Retina (tissue), 1 donor: ENCODE measurements around the gene EXOC3L1.

Experiments
- DNase-seq: peaks from one replicate; pipeline ENCODE4 v3.0.0-alpha.2; 2016

EXOC3L1 gene

DNA sequence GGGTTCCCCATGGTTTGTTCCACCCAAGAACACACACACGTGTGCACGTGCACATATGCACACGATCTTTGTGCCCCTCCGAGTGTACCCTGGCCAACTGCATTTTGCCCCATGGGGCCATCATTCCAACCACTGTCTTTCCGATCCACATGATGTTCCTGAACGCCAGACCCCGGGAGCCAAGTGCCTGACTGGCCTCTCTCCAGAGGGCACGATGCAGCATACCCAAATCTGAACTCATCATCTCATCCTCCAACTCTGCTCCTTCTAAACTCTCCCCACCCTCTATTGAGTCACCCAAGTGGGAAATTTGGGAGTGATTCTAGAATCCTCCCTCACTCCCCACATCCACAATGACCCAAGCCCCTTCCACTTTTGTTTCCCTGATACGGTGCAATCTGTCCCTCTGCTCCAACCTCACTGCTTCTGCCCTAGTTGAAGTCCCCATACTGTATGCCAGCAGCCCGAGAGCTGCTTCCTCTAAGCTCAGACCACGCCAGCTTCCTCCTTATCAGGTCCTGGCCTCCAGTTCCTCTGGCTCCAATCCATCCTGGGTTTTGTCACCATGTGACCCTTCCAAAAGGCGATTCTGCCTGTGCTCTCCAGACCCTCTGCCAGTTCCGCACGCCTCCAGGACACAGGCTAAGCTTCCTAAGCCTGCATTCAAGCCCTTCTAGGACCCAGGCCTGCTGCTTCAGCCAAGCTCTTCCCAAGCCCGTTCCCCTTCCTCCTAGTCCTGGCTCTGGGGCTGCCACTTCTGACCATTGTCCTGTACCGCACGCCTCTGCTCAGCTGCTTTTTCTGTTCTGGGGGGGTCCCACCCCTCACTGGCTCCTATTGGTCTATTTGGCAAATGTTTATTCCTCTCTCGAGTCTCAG is 26.9 kb upstream of the EXOC3L1 start:
- DNase-seq: no peak

DNA sequence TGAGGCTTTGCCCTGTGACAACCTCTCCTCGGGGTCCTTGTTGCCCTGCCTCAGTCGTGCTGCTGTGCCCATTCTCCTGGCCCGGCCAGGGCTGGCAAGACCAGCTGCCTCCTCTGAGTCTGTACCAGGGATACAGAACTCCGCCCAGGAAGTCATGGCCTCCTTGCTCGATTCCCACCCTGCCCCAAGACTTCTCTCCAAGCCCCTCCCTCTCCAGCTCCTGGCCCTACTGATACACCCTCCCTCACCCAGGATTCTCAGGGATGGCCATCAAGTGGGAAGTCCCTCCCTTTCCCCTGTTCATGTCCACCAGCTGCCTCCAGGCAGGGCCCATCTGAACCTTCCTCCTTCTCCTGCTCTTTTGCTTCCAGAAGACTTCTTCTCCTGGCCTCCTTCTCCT is 25.8 kb upstream of the EXOC3L1 start:
- DNase-seq: no peak

DNA sequence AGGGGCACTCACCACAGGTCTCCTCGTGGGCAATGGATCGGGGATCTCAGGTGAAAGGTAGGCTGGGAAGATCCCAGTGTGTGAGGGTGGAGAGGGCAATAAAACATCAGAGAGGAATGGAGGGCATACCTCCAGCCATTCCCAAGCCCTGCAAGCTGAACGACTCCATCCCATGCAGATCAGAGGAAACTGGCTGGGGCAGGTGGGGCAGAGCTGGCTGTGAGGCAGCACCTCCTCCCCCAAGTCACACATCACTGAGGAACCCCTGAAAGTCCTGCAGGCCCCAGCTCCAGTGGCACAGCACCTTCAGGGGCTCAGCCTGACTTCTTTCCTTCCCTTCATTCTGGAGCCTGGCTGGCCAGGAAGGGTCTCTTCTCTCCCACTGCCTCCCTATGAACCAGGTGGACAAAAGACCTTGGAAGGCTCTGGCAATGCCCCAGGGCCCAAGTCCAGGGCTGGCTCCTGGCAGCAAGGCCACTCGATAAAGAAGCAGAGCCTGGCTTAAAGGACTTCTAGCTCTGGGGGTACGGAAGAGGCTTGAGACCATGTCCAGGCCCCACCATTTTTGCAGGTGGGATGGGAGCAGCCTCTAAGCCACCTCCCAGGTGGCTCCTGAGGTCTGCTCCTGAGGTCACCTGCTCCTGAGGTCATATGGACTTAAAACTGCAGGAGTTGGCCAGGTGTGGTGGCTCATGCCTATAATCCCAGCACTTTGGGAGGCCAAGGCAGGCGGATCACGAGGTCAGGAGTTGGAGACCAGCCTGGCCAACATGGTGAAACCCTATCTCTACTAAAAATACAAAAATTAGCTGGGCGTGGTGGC is 23.5 kb upstream of the EXOC3L1 start:
- no peak for DNase-seq

DNA sequence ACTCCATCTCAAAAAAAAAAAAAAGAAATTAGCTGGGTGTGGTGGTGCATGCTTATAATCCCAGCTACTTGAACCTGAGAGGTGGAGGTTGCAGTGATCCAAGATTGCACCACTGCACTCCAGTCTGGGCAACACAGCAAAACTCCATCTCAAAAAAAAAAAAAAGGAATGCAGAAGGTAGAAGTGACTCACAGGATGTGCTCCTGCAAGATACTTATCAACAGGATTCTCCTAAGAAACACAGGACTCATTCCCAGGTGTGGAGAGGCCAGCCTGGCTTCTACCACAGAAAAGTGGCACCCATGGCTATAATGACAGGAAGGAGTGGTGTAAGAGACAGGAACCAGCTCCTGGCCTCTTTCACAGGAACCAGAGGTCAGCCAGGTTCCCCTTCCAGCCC is 22.8 kb upstream of the EXOC3L1 start:
- DNase-seq: no peak

DNA sequence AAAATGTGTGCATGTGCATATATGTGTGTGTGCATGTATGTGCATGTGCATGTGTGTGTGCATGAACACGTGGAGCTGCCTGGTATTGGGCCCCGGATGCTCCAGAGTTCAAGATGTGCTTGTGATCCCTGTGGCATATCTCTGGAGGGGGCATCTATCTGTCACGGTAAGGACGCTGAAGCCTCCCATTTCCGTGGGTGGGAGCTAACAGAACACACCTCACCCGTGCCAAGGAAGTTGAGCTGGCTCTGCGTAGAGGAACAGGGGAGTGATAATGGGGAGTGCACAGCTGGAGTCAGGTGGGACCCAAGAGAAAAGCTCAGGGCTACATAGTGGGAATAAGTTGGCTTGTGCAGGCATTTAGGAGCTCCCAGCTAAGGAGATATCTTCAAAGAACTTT is 21.7 kb upstream of the EXOC3L1 start:
- no peak for DNase-seq

DNA sequence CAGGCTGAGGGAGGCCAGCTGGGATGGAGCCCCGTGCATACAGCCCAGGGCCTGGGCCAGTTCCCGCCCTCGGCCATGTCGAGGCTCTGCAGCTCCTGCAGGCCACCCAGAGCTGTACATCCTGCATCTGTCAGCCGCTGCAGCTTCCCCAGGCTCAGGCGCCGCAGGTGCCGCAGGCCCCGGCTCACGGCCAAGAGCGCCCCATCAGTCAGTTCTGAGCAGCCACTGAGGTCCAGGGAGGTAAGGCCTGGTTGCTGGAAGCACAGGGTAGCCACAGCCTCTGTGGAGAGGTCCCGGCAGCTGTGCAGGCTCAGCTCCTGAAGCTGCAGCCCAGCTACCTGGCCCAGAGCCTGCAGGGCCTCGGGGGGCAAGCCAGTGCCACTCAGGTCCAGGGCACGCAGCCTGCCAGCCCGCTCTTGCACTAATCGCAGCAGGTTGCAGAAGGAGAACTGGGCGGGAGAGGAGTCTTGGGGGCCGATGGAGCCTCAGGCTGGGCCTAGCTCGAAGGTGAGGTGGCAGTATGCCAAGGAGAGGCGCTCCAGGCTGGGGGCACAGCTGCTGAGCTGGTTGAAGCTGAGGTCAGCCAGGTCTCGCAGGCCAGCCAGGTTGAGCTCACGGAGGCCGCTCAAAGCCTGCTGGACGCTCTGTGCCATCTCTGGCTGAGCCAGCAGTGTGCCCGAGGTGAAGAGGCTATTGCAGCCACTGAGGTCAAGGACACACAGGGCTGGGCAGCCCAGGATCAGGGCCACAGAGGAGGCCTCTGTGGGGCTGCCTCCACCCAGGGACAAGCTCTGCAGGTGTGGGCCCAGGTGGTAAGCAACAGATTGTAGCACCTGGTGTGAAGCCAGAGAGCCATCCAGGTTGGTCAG is 20.4 kb upstream of the EXOC3L1 start:
- no peak for DNase-seq

DNA sequence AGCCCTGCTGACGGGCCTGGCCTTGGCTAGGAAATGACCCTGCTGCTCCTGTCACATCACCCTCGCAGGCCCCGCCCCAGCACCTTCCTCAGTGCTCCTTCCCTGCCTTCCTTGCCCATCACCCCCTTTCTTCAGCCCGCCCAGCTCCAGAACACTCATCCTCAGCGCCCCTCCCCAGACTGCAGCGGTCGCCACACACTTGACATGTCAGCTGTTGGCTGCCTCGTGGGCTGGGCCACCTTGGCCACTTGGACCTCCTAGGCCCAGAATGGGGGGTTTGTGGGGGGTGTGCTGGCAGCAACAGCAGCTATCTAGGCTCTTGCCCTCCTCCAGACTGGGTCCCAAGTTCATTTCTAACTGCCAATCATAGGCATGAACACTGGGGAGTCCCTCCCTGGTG is 19.6 kb upstream of the EXOC3L1 start:
- no peak for DNase-seq

DNA sequence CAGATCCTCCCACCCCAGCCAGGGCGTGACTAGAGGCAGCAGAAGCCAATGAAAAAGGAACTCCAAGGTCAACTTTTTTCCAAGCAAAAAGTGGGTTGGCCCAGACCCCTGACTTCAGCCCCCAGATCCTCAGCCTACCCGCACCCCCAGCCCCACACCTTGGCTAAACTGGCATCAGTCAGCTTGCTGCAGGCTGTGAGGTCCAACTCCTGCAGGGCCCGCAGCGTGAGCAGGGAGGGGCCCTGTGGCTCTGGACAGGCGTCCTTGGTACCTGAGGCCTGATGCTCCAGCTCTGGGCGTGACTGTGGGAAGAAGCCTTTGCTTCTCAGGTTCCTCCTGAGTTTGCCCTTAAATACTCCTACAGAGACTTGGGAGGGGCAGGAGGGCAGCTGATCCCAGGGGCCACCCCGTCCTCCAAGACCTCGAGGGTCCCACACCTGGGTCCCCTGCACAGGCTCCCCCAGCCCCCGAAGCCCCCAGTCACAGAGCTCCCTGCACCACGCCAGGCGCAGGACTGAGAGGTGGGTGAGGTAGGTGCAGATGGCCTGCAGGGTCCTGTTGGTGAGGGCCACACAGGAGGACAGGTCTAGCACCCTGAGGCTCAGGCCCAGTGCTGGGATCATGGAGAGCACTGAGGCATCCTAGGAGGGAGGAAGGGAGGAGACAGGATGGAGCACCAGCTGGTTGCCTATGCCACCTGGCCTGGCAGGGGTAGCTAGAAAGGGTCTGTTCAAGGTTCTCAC is 18.4 kb upstream of the EXOC3L1 start:
- no peak for DNase-seq

DNA sequence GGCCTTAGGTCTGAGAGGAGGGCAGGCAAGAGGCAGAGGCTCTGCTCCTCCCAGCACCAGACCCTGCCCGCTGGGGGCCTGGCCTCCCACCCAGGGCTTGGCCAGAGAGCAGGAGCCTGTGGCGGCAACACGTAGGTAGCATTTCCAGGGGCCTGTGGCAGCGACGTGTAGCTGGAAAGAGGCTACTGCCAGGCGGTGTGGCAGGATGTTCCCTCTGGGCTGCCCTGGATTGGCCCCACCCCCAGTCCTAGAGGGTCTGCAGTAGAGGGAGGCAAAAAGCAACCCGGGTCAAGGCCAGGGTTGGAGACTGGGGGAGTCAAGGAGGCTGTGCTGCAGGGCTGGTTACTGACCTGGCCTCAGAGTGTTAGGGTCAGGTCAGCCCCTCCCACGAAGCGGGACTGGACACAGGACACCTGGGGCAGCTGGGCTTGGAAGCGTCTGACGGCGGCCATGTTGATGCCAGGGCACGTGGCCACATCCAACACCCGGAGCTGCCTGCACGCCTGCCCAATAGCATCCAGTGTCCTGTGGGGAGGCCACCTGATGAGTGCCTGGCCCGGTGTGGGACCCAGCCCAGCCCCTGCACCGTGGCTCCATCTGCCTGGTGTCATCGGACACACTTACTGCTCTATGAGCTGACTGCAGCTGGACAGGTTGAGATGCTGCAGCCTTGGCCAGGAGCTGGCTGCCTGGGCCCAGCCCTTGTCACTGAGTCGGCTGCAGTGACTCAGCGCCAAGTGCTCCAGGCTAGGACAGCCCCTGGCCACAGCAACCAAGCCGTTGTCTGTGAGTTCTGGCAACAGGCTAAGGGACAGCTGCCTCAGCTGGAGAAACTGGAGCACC is 17.5 kb upstream of the EXOC3L1 start:
- DNase-seq: no peak

DNA sequence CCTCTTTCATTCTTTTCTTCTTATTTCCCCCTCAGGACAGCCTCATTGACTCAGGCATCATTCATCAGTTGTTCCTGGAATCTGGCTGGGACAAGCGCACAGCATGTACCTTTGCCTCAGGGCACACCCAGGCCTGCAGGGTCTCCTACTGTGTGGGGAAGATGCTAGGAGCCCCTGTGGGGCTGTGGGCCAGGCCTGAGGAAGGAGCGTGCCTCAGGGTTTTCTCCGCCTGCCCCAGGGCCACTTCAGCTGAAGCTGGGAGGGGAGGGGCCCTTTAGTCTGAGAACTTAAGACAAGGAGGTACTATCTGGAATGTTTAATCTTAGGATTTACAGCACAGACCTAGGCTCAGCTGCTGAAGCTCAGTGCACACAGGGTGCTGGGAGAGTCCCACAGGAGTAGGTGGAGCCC is 16.9 kb upstream of the EXOC3L1 start:
- DNase-seq: no peak

DNA sequence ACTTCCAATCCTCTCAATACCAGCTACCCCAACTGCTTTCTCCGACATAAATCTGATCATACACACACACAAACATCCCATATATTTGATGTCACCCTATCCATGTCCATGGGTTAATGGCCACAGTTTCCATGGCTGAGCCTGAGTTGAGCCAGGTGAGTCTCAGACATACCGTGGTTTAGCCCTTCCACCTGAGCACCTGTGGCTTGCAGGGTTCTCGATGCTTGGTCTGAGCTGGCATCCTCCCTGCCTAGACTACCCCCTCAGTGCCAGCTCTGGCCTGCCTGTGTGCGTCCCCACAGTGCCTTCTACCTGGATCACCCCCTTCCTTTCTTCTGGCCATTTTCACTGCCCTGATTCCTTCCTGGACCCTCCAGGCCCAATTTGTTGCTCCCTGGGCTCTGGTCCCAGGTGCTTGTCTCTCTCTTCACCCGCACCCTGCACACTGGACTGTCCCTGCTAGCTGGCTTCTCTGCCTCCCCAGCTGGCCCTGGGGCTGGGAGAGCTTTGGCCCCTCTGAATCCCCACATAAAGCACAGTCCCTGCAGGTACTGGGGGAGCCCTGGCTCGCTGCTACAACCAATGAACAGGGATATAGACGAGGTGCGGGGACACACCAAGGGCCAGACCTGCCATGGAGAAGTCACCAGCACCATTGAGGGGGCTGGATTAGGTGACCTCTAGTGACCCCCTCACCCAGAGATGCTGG is 16.3 kb upstream of the EXOC3L1 start:
- DNase-seq: no peak

DNA sequence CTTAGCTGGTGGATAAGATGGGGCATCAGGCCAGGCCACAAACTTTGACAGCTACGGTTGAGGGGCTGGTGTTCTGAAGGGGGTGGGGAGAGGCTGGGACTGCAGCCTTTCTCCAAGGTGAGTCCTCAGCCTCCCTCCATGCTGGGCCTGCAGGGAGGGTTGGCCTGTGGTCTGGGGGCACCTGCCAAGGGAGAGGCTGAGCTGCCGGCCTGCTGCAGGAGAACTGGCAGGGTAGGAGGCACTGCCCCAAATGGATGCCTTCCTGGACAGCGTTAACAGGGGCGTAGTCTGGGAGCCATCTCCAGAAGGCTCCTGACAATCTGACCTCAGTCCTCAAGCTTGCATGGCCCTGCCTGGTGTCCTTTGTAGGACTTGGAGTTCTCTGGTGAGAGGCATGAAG is 14.1 kb upstream of the EXOC3L1 start:
- DNase-seq: no peak

DNA sequence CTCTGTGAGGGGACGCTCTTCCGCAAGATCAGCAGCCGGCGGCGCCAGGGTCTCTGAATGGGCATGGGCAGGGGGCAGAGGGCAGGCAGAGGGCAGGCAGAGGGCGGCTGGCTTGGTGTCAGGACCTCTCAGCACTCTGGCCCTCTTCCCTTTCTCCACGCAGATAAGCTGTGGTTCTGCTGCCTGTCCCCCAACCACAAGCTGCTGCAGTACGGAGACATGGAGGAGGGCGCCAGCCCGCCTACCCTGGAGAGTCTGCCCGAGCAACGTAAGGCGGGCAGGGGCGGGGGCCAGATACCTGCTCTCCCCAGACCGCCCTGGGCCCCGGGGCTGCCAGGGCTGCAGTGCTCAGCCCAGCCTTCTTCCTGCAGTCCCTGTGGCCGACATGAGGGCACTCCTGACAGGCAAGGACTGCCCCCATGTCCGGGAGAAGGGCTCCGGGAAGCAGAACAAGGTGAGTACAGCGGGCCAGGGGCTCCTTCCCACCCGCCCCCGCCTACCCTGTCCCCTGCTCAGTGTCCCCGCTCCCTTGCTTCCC is 13.1 kb upstream of the EXOC3L1 start:
- no peak for DNase-seq

DNA sequence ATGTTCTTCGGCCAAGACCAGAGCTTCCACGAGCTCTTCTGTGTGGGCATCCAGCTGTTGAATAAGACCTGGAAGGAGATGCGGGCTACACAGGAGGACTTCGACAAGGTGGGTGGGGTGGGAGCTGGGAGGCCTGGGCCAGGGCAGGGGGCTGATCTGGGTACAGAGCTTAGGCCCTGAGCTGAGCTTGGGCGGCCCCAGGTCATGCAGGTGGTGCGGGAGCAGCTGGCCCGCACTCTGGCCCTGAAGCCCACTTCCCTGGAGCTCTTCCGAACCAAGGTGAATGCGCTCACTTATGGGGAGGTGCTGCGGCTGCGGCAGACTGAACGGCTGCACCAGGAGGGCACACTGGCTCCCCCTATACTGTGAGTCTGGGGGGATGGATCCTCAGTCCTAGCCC is 12.5 kb upstream of the EXOC3L1 start:
- no peak for DNase-seq

DNA sequence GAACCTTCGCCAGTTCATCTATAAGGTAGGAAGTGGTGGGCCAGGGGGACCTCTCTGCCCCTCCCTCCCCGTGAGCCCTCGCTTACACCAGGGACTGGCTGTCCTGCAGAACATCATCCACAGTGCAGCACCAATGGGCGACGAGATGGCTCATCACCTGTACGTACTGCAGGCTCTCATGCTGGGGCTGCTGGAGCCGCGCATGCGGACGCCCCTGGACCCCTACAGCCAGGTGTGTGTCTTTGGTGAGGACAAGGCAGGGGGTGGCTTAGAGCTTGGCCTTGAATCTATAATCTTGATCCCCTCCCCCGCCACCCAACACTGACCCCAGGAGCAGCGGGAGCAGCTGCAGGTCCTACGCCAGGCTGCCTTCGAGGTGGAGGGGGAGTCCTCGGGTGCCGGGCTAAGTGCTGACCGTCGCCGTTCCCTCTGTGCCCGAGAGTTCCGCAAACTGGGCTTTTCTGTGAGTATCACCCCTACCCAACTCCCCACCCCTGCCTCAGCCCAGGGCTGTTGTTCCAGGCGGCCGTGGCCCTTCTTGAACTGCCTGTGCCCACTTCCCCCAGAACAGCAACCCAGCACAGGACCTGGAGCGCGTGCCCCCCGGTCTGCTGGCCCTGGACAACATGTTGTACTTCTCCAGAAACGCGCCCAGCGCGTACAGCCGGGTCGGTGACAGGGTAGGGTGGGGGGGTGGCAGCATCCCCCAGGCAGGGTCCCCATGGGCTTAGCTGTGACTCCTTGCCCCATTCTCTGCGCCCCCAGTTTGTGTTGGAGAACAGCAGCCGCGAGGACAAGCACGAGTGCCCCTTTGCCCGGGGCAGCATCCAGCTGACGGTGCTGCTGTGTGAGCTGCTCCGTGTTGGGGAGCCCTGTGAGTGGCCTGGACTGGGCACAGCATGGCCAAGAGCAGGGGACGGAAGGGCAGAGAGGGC is 11.7 kb upstream of the EXOC3L1 start:
- no peak for DNase-seq

DNA sequence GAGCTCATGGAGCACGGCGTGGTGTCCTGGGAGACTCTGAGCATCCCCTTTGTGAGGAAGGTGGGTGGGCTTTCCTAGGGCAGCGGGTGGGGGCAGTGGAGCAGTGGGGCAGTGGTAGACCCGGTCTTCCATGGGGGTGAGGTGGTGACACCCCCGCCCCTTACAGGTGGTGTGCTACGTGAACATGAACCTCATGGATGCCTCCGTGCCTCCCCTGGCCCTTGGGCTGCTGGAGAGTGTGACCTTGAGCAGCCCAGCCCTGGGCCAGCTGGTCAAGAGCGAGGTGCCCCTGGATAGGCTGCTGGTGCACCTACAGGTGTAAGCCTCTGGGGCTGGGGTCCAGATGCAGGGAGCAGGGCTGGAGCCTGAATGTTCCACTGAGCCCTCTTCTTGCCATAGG is 10.6 kb upstream of the EXOC3L1 start:
- DNase-seq: no peak

DNA sequence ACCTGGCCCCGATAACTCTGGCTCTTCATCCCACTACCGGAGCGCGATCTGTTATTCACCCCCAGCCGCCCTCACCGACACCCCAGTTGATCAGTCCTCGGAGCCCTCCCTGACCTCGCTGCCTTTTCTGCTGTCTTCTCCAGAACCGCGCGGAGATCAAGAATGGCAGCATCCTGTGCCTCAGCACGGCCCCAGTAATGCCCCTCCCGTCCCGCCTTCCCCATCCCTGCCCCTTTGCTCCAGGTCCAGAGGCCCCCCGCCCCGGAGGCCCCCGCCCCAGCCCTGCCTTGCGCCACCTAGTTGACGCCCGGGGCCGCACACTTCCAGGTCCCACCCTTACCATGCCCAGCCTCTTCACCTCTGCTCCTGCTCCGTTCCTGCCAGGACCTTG is 9.9 kb upstream of the EXOC3L1 start:
- DNase-seq: no peak

DNA sequence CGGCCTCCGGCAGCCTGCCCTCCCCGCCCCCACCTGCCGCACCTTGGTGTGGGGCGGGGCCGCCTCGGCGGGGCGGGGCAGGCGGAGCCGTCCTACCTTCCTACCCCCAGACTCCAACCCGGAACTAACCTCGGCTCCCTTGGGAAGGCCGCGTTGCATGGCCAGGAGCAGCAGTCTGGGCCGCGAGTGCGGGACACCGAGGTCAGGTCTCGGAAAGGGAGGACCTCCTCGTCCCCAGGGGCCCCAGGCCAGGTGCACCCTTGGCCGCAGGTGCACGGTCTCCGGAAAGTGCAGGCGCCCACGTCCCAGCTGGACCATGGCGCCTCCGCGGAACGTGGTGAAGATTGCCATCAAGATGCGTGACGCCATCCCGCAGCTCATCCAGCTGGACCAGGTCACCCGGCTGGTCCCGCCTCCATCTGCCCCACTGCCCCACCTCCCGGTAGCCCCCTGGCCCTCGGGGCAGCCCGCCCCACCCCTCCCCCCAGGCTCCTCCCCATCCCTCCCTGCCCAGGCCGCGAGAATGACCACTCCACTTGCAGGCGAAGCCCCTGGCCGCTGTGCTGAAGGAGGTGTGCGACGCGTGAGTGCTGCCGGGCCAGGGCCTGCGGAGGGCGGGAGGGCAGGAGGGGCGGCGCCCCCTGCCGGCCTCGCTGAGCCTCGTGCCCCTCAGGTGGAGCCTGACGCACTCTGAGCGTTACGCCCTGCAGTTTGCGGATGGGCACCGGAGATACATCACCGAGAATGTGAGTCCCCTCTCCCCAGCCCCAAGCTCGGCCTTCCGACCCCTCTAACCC is 9.3 kb upstream of the EXOC3L1 start, which contains the start of gene ELMO3:
TSS of gene ELMO3 (plus strand) at position 121 of the 797 bp plus-strand sequence. CDS start at position 317, 196 bp downstream.
- peak; percentile 40 for DNase-seq
